SU-DHL-6 (cell line): Measurements from ENCODE around the gene PXK.

ENCODE experiments used
- H2AFZ ChIP-seq: fragments of 200-600 bp; sonication (generic); 2 replicates; pipeline ENCODE4 v1.6.1; 2014; ENCODE audit warnings: low read depth, mild to moderate bottlenecking, moderate library complexity, mixed read lengths, antibody characterized with exemption, low read length; ENCODE audit not compliant: severe bottlenecking
- H3F3A ChIP-seq: fragments of 200-600 bp; shearing (Covaris generic); 2 replicates; pipeline ENCODE4 v1.6.0; 2016; ENCODE audit warnings: antibody characterized with exemption, mild to moderate bottlenecking; ENCODE audit not compliant: insufficient read depth
- H3K27ac ChIP-seq: fragments of 200-600 bp; sonication (generic); 2 replicates; pipeline ENCODE4 v1.5.1; 2016; ENCODE audit warnings: low read depth, mild to moderate bottlenecking, low read length, moderate library complexity, mixed read lengths
- H3K27me3 ChIP-seq: fragments of 200-600 bp; sonication (generic), shearing (Covaris generic); 2 replicates; pipeline ENCODE4 v1.6.0; 2014; ENCODE audit warnings: mild to moderate bottlenecking, low read length
- H3K36me3 ChIP-seq: fragments of 200-600 bp; sonication (generic); 2 replicates; pipeline ENCODE4 v1.6.1; 2014; ENCODE audit warnings: mild to moderate bottlenecking, low read length, mixed read lengths
- H3K4me2 ChIP-seq: fragments of 300-600, 200-600 bp; shearing (Covaris generic), sonication (generic); 2 replicates; pipeline ENCODE4 v1.6.0; 2014; ENCODE audit warnings: low read length, low read depth, mild to moderate bottlenecking; ENCODE audit not compliant: poor library complexity, severe bottlenecking
- H3K4me3 ChIP-seq: fragments of 200-600 bp; sonication (generic); 2 replicates; pipeline ENCODE4 v1.5.1; 2014; ENCODE audit warnings: antibody characterized with exemption, low read length, mild to moderate bottlenecking, mixed read lengths; ENCODE audit not compliant: insufficient read depth, poor library complexity, severe bottlenecking
- H3K79me2 ChIP-seq: fragments of 200-600 bp; sonication (generic); 2 replicates; pipeline ENCODE4 v1.6.1; 2014; ENCODE audit warnings: mild to moderate bottlenecking, low read length, moderate library complexity; ENCODE audit not compliant: insufficient read depth
- H3K9ac ChIP-seq: fragments of 200-600 bp; sonication (generic); 2 replicates; pipeline ENCODE4 v1.7.0; 2014; ENCODE audit warnings: mild to moderate bottlenecking, low read length
- H3K9me2 ChIP-seq: fragments of 200-600 bp; sonication (generic); replicated peaks from 2 replicates; pipeline ENCODE4 v1.6.1; 2014; ENCODE audit warnings: low read length; ENCODE audit not compliant: insufficient read depth
- H3K9me3 ChIP-seq: fragments of 200-600 bp; sonication (generic); 2 replicates; pipeline ENCODE4 v1.6.1; 2014; ENCODE audit warnings: low read length, mixed read lengths; ENCODE audit not compliant: insufficient read depth
- H4K20me1 ChIP-seq: fragments of 200-600 bp; sonication (generic); 2 replicates; pipeline ENCODE4 v1.6.1; 2014; ENCODE audit warnings: low read depth, mild to moderate bottlenecking, antibody characterized with exemption, low read length, moderate library complexity, mixed read lengths
- EZH2phosphoT487 ChIP-seq: fragments of 200-600 bp; sonication (generic), shearing (Covaris generic); conservative IDR thresholded peaks from 2 replicates; pipeline ENCODE4 v1.6.1; 2018; ENCODE audit warnings: mild to moderate bottlenecking, antibody characterized with exemption, low read length, moderate library complexity, mixed read lengths
- TF ChIP-seq, protein P1 (sequence below): fragments of 200-600 bp; sonication (generic); IDR thresholded peaks from one replicate; pipeline ENCODE4 v1.5.1; 2017; ENCODE audit warnings: antibody characterized with exemption, mild to moderate bottlenecking, low read length, moderate library complexity; ENCODE audit not compliant: insufficient read depth, poor library complexity, severe bottlenecking

PXK gene

DNA sequence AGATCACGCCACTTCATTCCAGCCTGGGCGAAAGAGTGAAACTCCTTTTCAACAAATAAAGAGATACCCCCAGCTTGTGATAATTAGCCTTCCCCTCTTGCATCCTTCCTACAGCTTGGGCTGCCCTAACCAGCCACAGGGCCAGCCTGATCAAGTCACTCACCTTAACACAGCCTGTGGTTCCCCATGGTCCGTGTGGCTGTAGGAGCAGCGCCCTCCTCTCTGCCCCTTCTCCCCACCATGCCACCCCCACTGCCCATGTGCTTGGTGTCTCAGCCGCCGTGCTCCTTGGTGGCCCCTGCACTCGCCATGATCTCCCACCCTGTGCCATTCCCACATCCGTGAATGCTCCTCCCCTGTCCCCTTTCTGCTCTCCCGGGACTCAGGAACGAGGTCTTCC is 39.8 kb upstream of the PXK start:
- H3K4me2 ChIP-seq: no peak overlapping the region

DNA sequence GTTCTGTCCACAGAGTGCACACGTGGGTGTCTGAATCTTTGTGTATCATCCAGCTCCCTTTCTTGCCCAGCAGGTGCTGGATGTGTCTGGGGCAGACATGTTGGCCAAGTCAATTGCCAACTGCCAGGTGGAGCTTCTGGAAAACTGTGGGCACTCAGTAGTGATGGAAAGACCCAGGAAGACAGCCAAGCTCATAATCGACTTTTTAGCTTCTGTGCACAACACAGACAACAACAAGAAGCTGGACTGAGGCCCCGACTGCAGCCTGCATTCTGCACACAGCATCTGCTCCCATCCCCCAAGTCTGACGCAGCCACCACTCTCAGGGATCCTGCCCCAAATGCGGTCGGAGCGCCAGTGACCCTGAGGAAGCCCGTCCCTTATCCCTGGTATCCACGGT is 39.2 kb upstream of the PXK start:
- Histone ChIP-seq H4K20me1 (no peaks in the 10 kb centered on the region), H3K36me3 (no peaks in the 10 kb centered on the region), H3K4me2 (no peak overlapping the region), H3K4me3 (no peak overlapping the region), H3K27ac (no peak overlapping the region), H3K9ac (no peak overlapping the region), H3F3A (no peaks in the 10 kb centered on the region), H3K9me2 (no peaks in the 10 kb centered on the region), H3K27me3 (no peaks in the 10 kb centered on the region), H3K79me2 (no peaks in the 10 kb centered on the region), H2AFZ (no peak overlapping the region), H3K9me3 (no peaks in the 10 kb centered on the region)
- TF ChIP-seq EZH2phosphoT487: no peak
- TF ChIP-seq, protein P1, sequence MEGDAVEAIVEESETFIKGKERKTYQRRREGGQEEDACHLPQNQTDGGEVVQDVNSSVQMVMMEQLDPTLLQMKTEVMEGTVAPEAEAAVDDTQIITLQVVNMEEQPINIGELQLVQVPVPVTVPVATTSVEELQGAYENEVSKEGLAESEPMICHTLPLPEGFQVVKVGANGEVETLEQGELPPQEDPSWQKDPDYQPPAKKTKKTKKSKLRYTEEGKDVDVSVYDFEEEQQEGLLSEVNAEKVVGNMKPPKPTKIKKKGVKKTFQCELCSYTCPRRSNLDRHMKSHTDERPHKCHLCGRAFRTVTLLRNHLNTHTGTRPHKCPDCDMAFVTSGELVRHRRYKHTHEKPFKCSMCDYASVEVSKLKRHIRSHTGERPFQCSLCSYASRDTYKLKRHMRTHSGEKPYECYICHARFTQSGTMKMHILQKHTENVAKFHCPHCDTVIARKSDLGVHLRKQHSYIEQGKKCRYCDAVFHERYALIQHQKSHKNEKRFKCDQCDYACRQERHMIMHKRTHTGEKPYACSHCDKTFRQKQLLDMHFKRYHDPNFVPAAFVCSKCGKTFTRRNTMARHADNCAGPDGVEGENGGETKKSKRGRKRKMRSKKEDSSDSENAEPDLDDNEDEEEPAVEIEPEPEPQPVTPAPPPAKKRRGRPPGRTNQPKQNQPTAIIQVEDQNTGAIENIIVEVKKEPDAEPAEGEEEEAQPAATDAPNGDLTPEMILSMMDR: no peak

More for the DNA sequence above, 39.8 kb upstream of the PXK start:
- Histone ChIP-seq H3K27me3 (no peaks in the 10 kb centered on the region), H3K9ac (no peak overlapping the region), H2AFZ (no peak overlapping the region), H3F3A (no peaks in the 10 kb centered on the region), H3K27ac (no peak overlapping the region), H3K4me3 (no peak overlapping the region), H3K79me2 (no peaks in the 10 kb centered on the region), H4K20me1 (no peaks in the 10 kb centered on the region), H3K36me3 (no peaks in the 10 kb centered on the region), H3K9me2 (no peaks in the 10 kb centered on the region), H3K9me3 (no peaks in the 10 kb centered on the region)
- TF ChIP-seq, protein P1: no peak
- no peak for TF ChIP-seq EZH2phosphoT487

DNA sequence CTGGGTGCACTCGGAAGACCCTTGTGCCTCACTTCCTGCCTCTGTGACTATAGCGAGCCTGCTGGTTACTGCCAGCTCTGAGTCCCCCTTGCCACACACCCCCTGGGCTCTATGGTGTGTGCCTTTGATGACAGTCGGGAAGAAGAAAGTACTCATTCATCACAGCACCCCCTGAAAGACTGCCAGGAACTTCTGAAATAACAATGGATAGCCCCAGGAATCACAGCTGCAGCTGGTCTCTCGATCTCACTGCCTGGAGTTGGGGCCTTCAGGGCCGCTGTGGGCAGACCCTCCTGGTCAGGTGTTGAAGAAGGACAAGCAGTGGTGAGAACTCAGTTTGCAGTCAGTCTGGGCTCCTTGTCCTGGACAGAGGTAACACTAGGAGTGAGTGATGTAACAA is 36.4 kb upstream of the PXK start:
- H3K9me2 ChIP-seq: no peaks in the 10 kb centered on the region
- H2AFZ ChIP-seq: no peak overlapping the region
- H3F3A ChIP-seq: no peaks in the 10 kb centered on the region
- no peak overlapping the region for H3K4me3 ChIP-seq
- no peaks in the 10 kb centered on the region for H4K20me1 ChIP-seq
- H3K4me2 ChIP-seq: no peak overlapping the region
- TF ChIP-seq, protein P1: no peak
- no peak for TF ChIP-seq EZH2phosphoT487
- H3K27me3 ChIP-seq: no peaks in the 10 kb centered on the region
- H3K9me3 ChIP-seq: no peaks in the 10 kb centered on the region
- H3K27ac ChIP-seq: no peak overlapping the region
- H3K36me3 ChIP-seq: no peaks in the 10 kb centered on the region
- H3K79me2 ChIP-seq: no peaks in the 10 kb centered on the region
- no peak overlapping the region for H3K9ac ChIP-seq
